C4-2B (cell line): ENCODE measurements around the gene TRIM36.

Source experiments
- H3K27ac ChIP-seq: fragments of 450-650 bp; 2 replicates; pipeline ENCODE4 v1.5.1; 2017
- CTCF ChIP-seq: fragments of 450-650 bp; conservative IDR thresholded peaks from 2 replicates; pipeline ENCODE4 v1.5.1; 2017; ENCODE audit warnings: mild to moderate bottlenecking
- ZFX ChIP-seq: fragments of 450-650 bp; IDR thresholded peaks from 2 replicates; pipeline ENCODE4 v1.6.1; 2017

TRIM36 gene

GRCh38 chr5:115169487-115170133, at the start of gene TRIM36:
Gene TRIM36 (minus strand): TSS chr5:115169908. CDS start chr5:115169634, 274 bp downstream.
- H3K27ac ChIP-seq: peak within 1 kb of the TSS; percentile 84
- TF ChIP-seq ZFX (no peak), CTCF (peak; percentile 20; the same call in 1 of the 2 replicates)

DNA sequence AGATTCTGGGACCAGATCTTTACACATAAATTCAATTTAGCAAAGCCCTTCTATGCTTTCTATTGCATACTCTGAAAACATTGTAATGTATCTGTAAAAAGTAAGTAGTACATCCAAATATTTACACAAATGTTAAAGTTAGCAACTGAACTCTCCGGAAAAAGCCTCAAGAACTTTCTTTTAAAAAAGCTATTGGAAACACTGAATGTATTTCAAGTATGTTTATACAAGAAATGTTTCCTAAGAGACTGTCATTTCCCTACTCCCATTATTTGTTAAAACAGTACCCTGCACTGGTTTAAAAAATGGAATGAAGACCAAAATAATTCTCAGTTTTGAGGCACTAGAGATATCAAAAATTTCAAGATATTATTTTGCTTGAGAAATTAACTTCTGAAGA, 44.8 kb upstream of the TRIM36 start:
- H3K27ac ChIP-seq: no peak overlapping the region
- TF ChIP-seq ZFX: no peak
- TF ChIP-seq CTCF: no peak

DNA sequence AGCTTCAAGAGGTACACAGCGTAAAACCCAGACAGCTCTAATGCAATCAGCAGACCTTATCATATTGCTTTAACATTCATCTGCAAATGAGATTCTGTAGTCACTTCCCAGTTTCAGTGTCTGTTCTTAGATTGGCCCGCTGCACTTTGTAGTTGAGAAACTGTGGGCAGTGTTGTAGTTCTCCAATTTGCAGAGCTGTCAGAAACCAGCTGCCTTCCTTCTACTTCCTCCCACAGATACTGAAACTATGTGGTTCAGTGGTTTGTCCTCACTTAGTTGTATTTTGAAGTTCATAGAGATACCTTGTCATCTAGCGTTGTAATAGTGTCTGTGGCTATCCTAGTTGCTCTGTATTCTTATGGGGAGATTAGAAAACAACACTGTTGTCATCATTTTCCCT, 39.6 kb upstream of the TRIM36 start:
- TF ChIP-seq CTCF: no peak
- no peak for TF ChIP-seq ZFX

DNA sequence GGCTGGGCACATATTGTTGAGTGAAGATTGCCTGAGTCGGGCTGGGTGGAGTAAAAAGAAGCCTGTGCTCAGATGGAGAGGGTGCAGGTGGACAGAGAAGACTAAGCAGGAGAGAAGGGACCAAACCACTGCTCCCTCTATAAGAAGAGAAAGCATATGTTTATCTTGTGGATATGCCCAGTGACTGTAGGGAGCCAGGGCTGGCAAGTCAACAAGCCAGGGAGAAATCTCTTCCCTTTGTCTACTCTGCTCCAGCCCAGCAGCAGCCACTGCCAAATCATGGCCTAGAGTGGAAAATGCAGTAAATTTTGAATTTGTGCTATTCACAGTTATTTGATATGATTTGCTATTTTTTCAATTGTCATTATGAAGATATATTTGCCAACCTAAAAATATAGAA, 33.2 kb upstream of the TRIM36 start:
- H3K27ac ChIP-seq: no peak overlapping the region; the same call in 1 of the 2 replicates

More for the DNA sequence above, 39.6 kb upstream of the TRIM36 start:
- no peak overlapping the region for H3K27ac ChIP-seq

GRCh38 chr5:115196161-115196560, 26.5 kb upstream of the TRIM36 start:
- no peak overlapping the region for H3K27ac ChIP-seq
- TF ChIP-seq ZFX: no peak
- TF ChIP-seq CTCF: no peak

More for the DNA sequence above, 33.2 kb upstream of the TRIM36 start:
- TF ChIP-seq CTCF: no peak
- no peak for TF ChIP-seq ZFX

DNA sequence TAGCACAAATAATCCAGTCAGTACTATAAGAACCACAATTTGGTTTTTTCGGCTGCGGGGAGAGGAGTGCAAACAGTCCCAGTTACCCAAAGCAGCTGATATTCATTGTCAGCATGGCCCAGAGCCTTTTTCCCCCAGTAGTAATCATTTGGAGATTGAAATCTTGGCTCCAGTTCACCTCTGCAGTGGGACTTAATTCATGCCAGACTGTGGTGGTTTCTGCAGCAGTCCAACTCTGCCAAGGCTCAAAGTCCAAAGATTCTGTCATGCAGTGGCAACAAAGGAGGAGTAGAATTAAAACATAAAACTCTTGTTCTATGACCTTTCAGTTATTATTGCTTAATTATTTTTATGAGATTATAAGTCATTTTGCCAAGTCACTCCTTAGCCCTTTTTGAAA, 25.0 kb upstream of the TRIM36 start:
- TF ChIP-seq CTCF (no peak), ZFX (no peak)
- no peak overlapping the region for H3K27ac ChIP-seq

GRCh38 chr5:115193295-115193694, 23.6 kb upstream of the TRIM36 start:
- no peak overlapping the region for H3K27ac ChIP-seq
- TF ChIP-seq ZFX (no peak), CTCF (no peak)
